DOHH2 (cell line): ENCODE measurements around the gene CMIP.

ENCODE experiments used
- H3F3A ChIP-seq: fragments of 200-600 bp; sonication (generic), shearing (Covaris generic); 2 replicates; pipeline ENCODE4 v1.6.0; 2016; ENCODE audit warnings: antibody characterized with exemption, mild to moderate bottlenecking; ENCODE audit not compliant: control insufficient read depth, insufficient read depth
- H3K27ac ChIP-seq: fragments of 200-600 bp; sonication (generic); 2 replicates; pipeline ENCODE4 v1.5.1; 2014; ENCODE audit warnings: low read depth, mild to moderate bottlenecking, low read length, moderate library complexity
- H3K27me3 ChIP-seq: fragments of 200-600 bp; sonication (generic); 2 replicates; pipeline ENCODE4 v1.6.1; 2014; ENCODE audit warnings: mild to moderate bottlenecking, low read length, mixed read lengths; ENCODE audit not compliant: control insufficient read depth
- H3K36me3 ChIP-seq: fragments of 200-600 bp; sonication (generic); 2 replicates; pipeline ENCODE4 v1.6.1; 2014; ENCODE audit warnings: mild to moderate bottlenecking, low read length, moderate library complexity, mixed read lengths; ENCODE audit not compliant: control insufficient read depth
- H3K4me1 ChIP-seq: fragments of 200-600 bp; sonication (generic); 2 replicates; pipeline ENCODE4 v1.6.1; 2014; ENCODE audit warnings: mild to moderate bottlenecking, low read length, mixed read lengths; ENCODE audit not compliant: control insufficient read depth
- H3K4me2 ChIP-seq: fragments of 200-600 bp; sonication (generic); 2 replicates; pipeline ENCODE4 v1.6.0; 2014; ENCODE audit warnings: mild to moderate bottlenecking, low read length, moderate library complexity
- H3K4me3 ChIP-seq: fragments of 200-600 bp; sonication (generic); 2 replicates; pipeline ENCODE4 v1.5.1; 2014; ENCODE audit warnings: mild to moderate bottlenecking, low read length, mixed read lengths
- H3K79me2 ChIP-seq: fragments of 200-600 bp; sonication (generic); 2 replicates; pipeline ENCODE4 v1.6.1; 2014; ENCODE audit warnings: mild to moderate bottlenecking, low read length, mixed read lengths; ENCODE audit not compliant: control insufficient read depth
- H3K9me2 ChIP-seq: fragments of 200-600 bp; sonication (generic); replicated peaks from 2 replicates; pipeline ENCODE4 v1.6.1; 2014; ENCODE audit warnings: mild to moderate bottlenecking, low read length, mixed read lengths; ENCODE audit not compliant: control insufficient read depth
- H3K9me3 ChIP-seq: fragments of 200-600 bp; sonication (generic); 2 replicates; pipeline ENCODE4 v1.6.1; 2014; ENCODE audit warnings: antibody characterized with exemption, low read length, mixed read lengths; ENCODE audit not compliant: control insufficient read depth, insufficient read depth
- H4K20me1 ChIP-seq: fragments of 200-600 bp; sonication (generic); 2 replicates; pipeline ENCODE4 v1.6.0; 2014; ENCODE audit warnings: low read depth, mild to moderate bottlenecking, antibody characterized with exemption, low read length, moderate library complexity; ENCODE audit not compliant: control insufficient read depth, insufficient read depth
- CTCF ChIP-seq: fragments of 200-600 bp; sonication (generic); IDR thresholded peaks from one replicate; pipeline ENCODE4 v1.5.1; 2014; ENCODE audit warnings: antibody characterized with exemption, mild to moderate bottlenecking, low read depth, low read length; ENCODE audit not compliant: poor library complexity, severe bottlenecking
- EZH2phosphoT487 ChIP-seq: fragments of 200-600 bp; sonication (generic); IDR thresholded peaks from 2 replicates; pipeline ENCODE4 v1.6.1; 2017; ENCODE audit warnings: borderline replicate concordance, mild to moderate bottlenecking, antibody characterized with exemption, low read length, moderate library complexity, mixed read lengths

CMIP gene

GRCh38 chr16:81397879-81398520, 46.6 kb upstream of the CMIP start:
- H3K27me3 ChIP-seq, result peaks cover 7% of the 10 kb centered on the region; the same call in 1 of the 2 replicates
- H3F3A ChIP-seq, result no peaks in the 10 kb centered on the region
- H3K4me1 ChIP-seq, result no peaks in the 10 kb centered on the region
- H3K4me3 ChIP-seq, result no peak overlapping the region
- no peaks in the 10 kb centered on the region for H4K20me1 ChIP-seq
- no peaks in the 10 kb centered on the region for H3K9me2 ChIP-seq
- no peaks in the 10 kb centered on the region for H3K9me3 ChIP-seq
- TF ChIP-seq CTCF, result no peak
- TF ChIP-seq EZH2phosphoT487, result no peak
- no peak overlapping the region for H3K27ac ChIP-seq
- no peaks in the 10 kb centered on the region for H3K36me3 ChIP-seq
- no peaks in the 10 kb centered on the region for H3K79me2 ChIP-seq
- no peak overlapping the region for H3K4me2 ChIP-seq

DNA sequence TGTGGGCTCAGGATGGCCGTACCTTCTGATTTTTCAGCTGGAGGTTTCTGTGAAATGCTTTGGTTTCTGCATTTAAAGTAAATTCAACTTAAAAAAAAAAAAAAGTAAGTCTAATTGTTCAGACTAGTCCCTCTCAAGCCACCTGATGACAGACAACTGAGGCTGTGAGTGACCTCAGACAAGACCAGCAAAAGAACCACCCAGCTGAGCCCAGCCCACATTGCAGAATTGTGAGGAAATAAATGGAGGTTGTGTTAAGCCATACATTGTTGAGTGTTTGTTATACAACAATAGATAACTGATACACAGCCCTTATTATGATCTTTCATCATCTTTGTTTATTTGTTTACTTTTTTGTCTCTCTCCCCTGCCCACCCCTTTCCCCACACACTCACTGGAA, 44.7 kb upstream of the CMIP start:
- peaks cover 8% of the 10 kb centered on the region; the same call in 1 of the 2 replicates for H3K4me1 ChIP-seq
- no peaks in the 10 kb centered on the region for H3K79me2 ChIP-seq
- no peaks in the 10 kb centered on the region for H4K20me1 ChIP-seq
- H3K27ac ChIP-seq, result no peak overlapping the region
- H3F3A ChIP-seq, result no peaks in the 10 kb centered on the region
- peaks cover 7% of the 10 kb centered on the region; the same call in 1 of the 2 replicates for H3K27me3 ChIP-seq
- H3K4me2 ChIP-seq, result no peak overlapping the region
- no peaks in the 10 kb centered on the region for H3K36me3 ChIP-seq
- no peaks in the 10 kb centered on the region for H3K9me3 ChIP-seq
- H3K9me2 ChIP-seq, result no peaks in the 10 kb centered on the region
- TF ChIP-seq CTCF (no peak), EZH2phosphoT487 (no peak)
- H3K4me3 ChIP-seq, result no peak overlapping the region

DNA sequence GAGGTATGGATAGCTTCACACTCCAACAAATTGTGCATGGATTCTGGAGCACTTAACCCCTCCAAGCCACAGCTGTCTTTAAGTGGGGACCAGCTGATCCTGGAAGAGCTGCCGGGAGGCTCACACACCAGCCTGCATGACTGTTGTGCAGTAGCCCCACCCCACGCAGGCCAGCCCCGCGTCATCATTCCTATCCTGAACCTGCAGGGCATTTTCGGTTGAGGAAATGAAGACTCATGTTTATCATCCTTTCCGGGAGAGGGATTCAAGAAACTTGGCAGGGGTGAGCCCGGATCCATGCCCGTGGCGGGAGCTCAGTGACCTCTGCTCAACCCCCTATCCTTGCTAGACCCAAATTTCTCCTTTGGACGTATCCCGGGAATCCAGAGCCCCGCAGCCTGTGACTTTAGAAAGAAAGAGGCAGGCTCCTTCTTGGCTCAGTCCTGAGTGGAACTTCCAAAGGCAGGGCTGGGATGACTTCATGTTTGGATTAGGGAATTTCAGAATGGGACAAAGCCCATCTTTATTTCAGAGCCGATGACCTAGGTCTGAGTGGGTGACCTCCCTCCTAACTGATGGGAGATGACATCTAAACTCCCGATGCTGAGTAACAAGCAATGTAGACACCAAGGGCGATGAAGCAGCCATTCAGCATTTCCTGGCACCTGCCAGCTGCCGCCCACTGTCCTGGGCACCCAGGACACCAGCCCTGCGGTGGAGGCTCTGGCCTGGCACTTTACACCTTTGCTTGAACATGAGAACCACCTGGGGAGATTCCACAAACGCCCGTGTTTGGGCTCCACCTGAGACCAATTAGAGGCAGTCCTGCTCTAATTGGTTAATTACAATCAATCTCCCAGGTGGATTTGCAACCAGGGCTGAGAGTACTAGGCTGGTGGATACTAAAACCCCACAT, 43.3 kb upstream of the CMIP start:
- no peak overlapping the region for H3K4me2 ChIP-seq
- no peaks in the 10 kb centered on the region for H3F3A ChIP-seq
- no peak overlapping the region for H3K27ac ChIP-seq
- no peaks in the 10 kb centered on the region for H3K9me2 ChIP-seq
- peaks cover 8% of the 10 kb centered on the region; the same call in 1 of the 2 replicates for H3K4me1 ChIP-seq
- H3K27me3 ChIP-seq, result peaks cover 7% of the 10 kb centered on the region; the same call in 1 of the 2 replicates
- no peaks in the 10 kb centered on the region for H3K9me3 ChIP-seq
- H3K36me3 ChIP-seq, result no peaks in the 10 kb centered on the region
- H3K4me3 ChIP-seq, result no peak overlapping the region
- no peaks in the 10 kb centered on the region for H4K20me1 ChIP-seq
- no peaks in the 10 kb centered on the region for H3K79me2 ChIP-seq
- no peak for TF ChIP-seq CTCF
- no peak for TF ChIP-seq EZH2phosphoT487
